ENCODE results near the gene SYCN.

The SYCN gene

GRCh38 chr19:39155741-39156140 is 48.3 kb downstream of the SYCN start:
- no peak for DNase-seq (ENCODE audit: low spot score)

GRCh38 chr19:39155114-39155700 is 48.9 kb downstream of the SYCN start:
- no peak for DNase-seq (ENCODE audit: low spot score)

DNA sequence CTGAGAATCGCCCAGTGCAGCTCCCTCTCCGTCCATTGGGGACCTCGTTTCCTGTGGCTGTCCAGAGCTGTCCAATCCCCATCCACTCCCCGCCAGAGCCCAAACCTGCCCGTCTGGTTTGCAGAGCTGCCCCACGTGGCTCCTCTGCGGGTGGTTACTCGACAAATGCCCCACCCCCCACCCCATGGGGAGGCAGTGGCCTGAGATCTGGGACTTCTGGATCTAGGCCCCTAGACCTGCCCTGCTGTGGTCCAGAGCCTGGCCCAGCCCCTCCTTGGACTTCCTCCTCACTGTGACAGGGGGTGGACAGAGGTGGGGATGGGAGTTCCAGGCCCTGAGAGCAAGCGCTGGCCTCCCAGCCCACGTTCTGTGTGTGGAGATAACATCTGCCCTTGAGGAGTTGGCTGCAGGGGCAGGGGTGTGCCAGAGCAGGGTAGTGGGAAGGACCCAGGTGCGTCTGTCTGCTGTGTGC is 49.4 kb downstream of the SYCN start:
- DNase-seq (ENCODE audit: low spot score), result no peak

GRCh38 chr19:39154100-39154628 is 49.9 kb downstream of the SYCN start:
- no peak for DNase-seq (ENCODE audit: low spot score)
